GM19467 (cell line): ENCODE measurements around the gene GYPC.
"Not testable (repeated sequence)": the region's sequence is repeated elsewhere in the genome, so short reads cannot be mapped to it uniquely, and the experiment has no call there.

Experiments
- ATAC-seq: cut with Tn5 transposase; IDR thresholded peaks from one replicate; pipeline ENCODE4 v1.9.1; 2021; ENCODE audit warnings: mild to moderate bottlenecking, moderate library complexity; ENCODE audit not compliant: unreplicated experiment

Gene GYPC

GRCh38 chr2:126655500-126656430 is at the start of gene GYPC:
Gene GYPC, plus strand, starts transcription at chr2:126656158. Its CDS starts 106 bp downstream, at chr2:126656264.
- peak; percentile 25 for ATAC-seq

- ATAC-seq = no peak
Observed at GRCh38 chr2:126614524-126615227, 41.3 kb upstream of the GYPC start.

GRCh38 chr2:126616606-126617069 is 39.3 kb upstream of the GYPC start:
- no peak for ATAC-seq

GRCh38 chr2:126620302-126620701 is 35.7 kb upstream of the GYPC start:
- ATAC-seq = no peak

GRCh38 chr2:126623000-126623399 is 33.0 kb upstream of the GYPC start:
- ATAC-seq = no peak

- ATAC-seq = no peak
Observed at GRCh38 chr2:126627643-126628042, 28.3 kb upstream of the GYPC start.

- ATAC-seq = no peak
Observed at GRCh38 chr2:126634273-126634861, 21.6 kb upstream of the GYPC start.

- no peak for ATAC-seq
Observed at GRCh38 chr2:126635281-126635680, 20.7 kb upstream of the GYPC start.

- no peak for ATAC-seq
Observed at GRCh38 chr2:126635736-126636135, 20.2 kb upstream of the GYPC start.

GRCh38 chr2:126637386-126637785 is 18.6 kb upstream of the GYPC start:
- no peak for ATAC-seq

- ATAC-seq = no peak
Observed at GRCh38 chr2:126638746-126639145, 17.2 kb upstream of the GYPC start.

- ATAC-seq = no peak
Observed at GRCh38 chr2:126639276-126639675, 16.7 kb upstream of the GYPC start.

- ATAC-seq = not testable (repeated sequence)
Observed at GRCh38 chr2:126641294-126641693, 14.7 kb upstream of the GYPC start.

- no peak for ATAC-seq
Observed at GRCh38 chr2:126642031-126642430, 13.9 kb upstream of the GYPC start.

- ATAC-seq = no peak
Observed at GRCh38 chr2:126643431-126643830, 12.5 kb upstream of the GYPC start.

GRCh38 chr2:126643972-126644371 is 12.0 kb upstream of the GYPC start:
- ATAC-seq = no peak

- peak; percentile 81 for ATAC-seq
Observed at GRCh38 chr2:126644630-126645191, 11.2 kb upstream of the GYPC start.

GRCh38 chr2:126645211-126645618 is 10.7 kb upstream of the GYPC start:
- peak; percentile 41 for ATAC-seq

GRCh38 chr2:126646026-126646425 is 9.9 kb upstream of the GYPC start:
- ATAC-seq = no peak

- ATAC-seq = not testable (repeated sequence)
Observed at GRCh38 chr2:126647714-126648344, 8.1 kb upstream of the GYPC start.

GRCh38 chr2:126648345-126648786 is 7.6 kb upstream of the GYPC start:
- ATAC-seq = not testable (repeated sequence)
